GM12878 (cell line): ENCODE results near the gene NEK2.

ENCODE experiments used
- ASH2L ChIP-seq: fragments of 300-600, 200-600 bp; sonication (generic); IDR thresholded peaks from 2 replicates; pipeline ENCODE4 v1.6.1; 2017; ENCODE audit warnings: low read depth, mild to moderate bottlenecking, borderline replicate concordance
- CEBPB ChIP-seq, 2 experiments: fragments of 150-350 bp in 1 of 2; IDR thresholded peaks; 2 replicates each; pipeline ENCODE4 v1.6.1; 2012 to 2014; ENCODE audit warnings: low read depth in 2 of 2, low read length in 2 of 2, borderline replicate concordance in 1 of 2, inconsistent platforms in 1 of 2
- CREM ChIP-seq: IDR thresholded peaks from 2 replicates; pipeline ENCODE4 v1.6.1; 2014; ENCODE audit warnings: antibody characterized with exemption, low read depth
- CTCF ChIP-seq, 3 experiments: IDR thresholded peaks in 2 of 3; conservative IDR thresholded peaks in 1 of 3; 2 replicates each; pipeline ENCODE4 v1.5.1; 2011; ENCODE audit warnings: low read depth in 3 of 3, low read length in 3 of 3, mild to moderate bottlenecking in 3 of 3, control low read depth in 2 of 3, moderate library complexity in 2 of 3, inconsistent platforms in 1 of 3, mixed read lengths in 1 of 3; ENCODE audit not compliant: control insufficient read depth in 2 of 3, insufficient read depth in 1 of 3; ENCODE audit errors: extremely low read depth in 1 of 3
- ELK1 ChIP-seq: IDR thresholded peaks from 2 replicates; pipeline ENCODE4 v1.6.1; 2012; ENCODE audit warnings: low read depth, low read length, improper control_type of control experiment
- EZH2 ChIP-seq: IDR thresholded peaks from 2 replicates; pipeline ENCODE4 v1.6.1; 2012; ENCODE audit warnings: low read depth, mild to moderate bottlenecking, control low read depth, inconsistent platforms, low read length, borderline replicate concordance; ENCODE audit not compliant: control insufficient read depth
- GABPA ChIP-seq: IDR thresholded peaks from 2 replicates; pipeline ENCODE4 v1.6.1; 2014; ENCODE audit warnings: antibody characterized with exemption, low read depth, mild to moderate bottlenecking, inconsistent platforms
- JUND ChIP-seq: IDR thresholded peaks from 2 replicates; pipeline ENCODE4 v1.6.1; 2012; ENCODE audit warnings: low read depth, mild to moderate bottlenecking, low read length, improper control_type of control experiment, moderate library complexity
- POLR2AphosphoS5 ChIP-seq: IDR thresholded peaks from 2 replicates; pipeline ENCODE4 v1.6.1; 2011; ENCODE audit warnings: mild to moderate bottlenecking, low read length, inconsistent platforms
- TAF1 ChIP-seq: IDR thresholded peaks from 2 replicates; pipeline ENCODE4 v1.6.1; 2011; ENCODE audit warnings: mild to moderate bottlenecking, low read depth, low read length, borderline replicate concordance

- TF ChIP-seq POLR2AphosphoS5 (no peak), CEBPB (IDR thresholded peaks at IDR 0.05; ENCODE audit: borderline replicate concordance in 1 of 2, low read depth in 2 of 2, low read length in 2 of 2) (no peak), EZH2 (no peak), JUND (no peak), TAF1 (no peak), ASH2L (no peak), ELK1 (no peak), CTCF (IDR thresholded peaks at IDR 0.05 in 2 of 3, conservative IDR thresholded peaks at IDR 0.05 in 1 of 3; ENCODE audit: control insufficient read depth in 2 of 3, extremely low read depth in 1 of 3, insufficient read depth in 1 of 3, low read depth in 3 of 3, low read length in 3 of 3) (no peak), GABPA (no peak), CREM (no peak)
Observed at GRCh38 chr1:211723273-211723672, 47.9 kb upstream of the NEK2 start.
